SK-N-SH (cell line): ENCODE results near the gene PAGE2B. TPM values are rescaled to one million over a fixed set of nuclear protein-coding genes. Genes with fewer than 3 reads are reported as not detected.
"Not testable (repeated sequence)": the region's sequence is repeated elsewhere in the genome, so short reads cannot be mapped to it uniquely, and the experiment has no call there.

Source experiments
- CTCF ChIA-PET: fragments of 300-600, 350-600 bp; formaldehyde crosslinking; extraction: SDS; loops from one replicate; lab custom pipeline; 2021; lab: Yijun Ruan, JAX
- POLR2A ChIA-PET: fragments of 350-600 bp; sonication (Branson Sonifier 250); formaldehyde crosslinking; extraction: SDS; loops from one replicate; lab custom pipeline; 2020; ENCODE audit warnings: antibody characterized with exemption, inconsistent platforms; lab: Yijun Ruan, JAX
- DNase-seq: peaks from one replicate; pipeline ENCODE4 v3.0.0; 2012
- H2AFZ ChIP-seq: fragments of 200-600 bp; sonication (generic); 2 replicates; pipeline ENCODE4 v1.8.1; 2016; ENCODE audit warnings: antibody characterized with exemption, mild to moderate bottlenecking, low read depth
- H3F3A ChIP-seq: fragments of 200-600 bp; sonication (generic); replicated peaks from 2 replicates; pipeline ENCODE3; 2016; ENCODE audit warnings: antibody characterized with exemption, mild to moderate bottlenecking; ENCODE audit not compliant: insufficient read depth
- H3K27ac ChIP-seq, 2 experiments: fragments of 200-500 bp in 1 of 2; fragments of 200-600 bp in 1 of 2; sonication (Bioruptor generic) in 1 of 2; sonication (generic), shearing (Covaris generic) in 1 of 2; 2 replicates each; pipeline versions ENCODE4 v1.5.1 to v1.6.1; 2014 to 2016; ENCODE audit warnings: low read depth in 2 of 2, inconsistent platforms in 1 of 2, low read length in 1 of 2, mild to moderate bottlenecking in 1 of 2, mixed read lengths in 1 of 2
- H3K27me3 ChIP-seq: fragments of 200-600 bp; sonication (generic), shearing (Covaris generic); 2 replicates; pipeline ENCODE4 v1.6.1; 2016; ENCODE audit warnings: mixed run types; ENCODE audit not compliant: insufficient read depth
- H3K36me3 ChIP-seq, 2 experiments: fragments of 200-500 bp in 1 of 2; fragments of 200-600 bp in 1 of 2; sonication (Bioruptor generic) in 1 of 2; sonication (generic) in 1 of 2; replicated peaks in 1 of 2; 2 replicates each; pipeline versions ENCODE3 to v1.5.1; 2014 to 2016; ENCODE audit warnings: low read length in 1 of 2, mild to moderate bottlenecking in 1 of 2; ENCODE audit not compliant: insufficient read depth in 2 of 2, control insufficient read depth in 1 of 2
- H3K4me1 ChIP-seq, 2 experiments: fragments of 200-500 bp in 1 of 2; fragments of 200-600 bp in 1 of 2; sonication (Bioruptor generic) in 1 of 2; sonication (generic), shearing (Covaris generic) in 1 of 2; 2 replicates each; pipeline versions ENCODE4 v1.5.1 to v1.6.1; 2014 to 2016; ENCODE audit warnings: low read depth in 1 of 2, low read length in 1 of 2, mixed run types in 1 of 2; ENCODE audit not compliant: insufficient read depth in 2 of 2, control insufficient read depth in 1 of 2
- H3K4me2 ChIP-seq: fragments of 200-600 bp; sonication (generic), shearing (Covaris generic); 2 replicates; pipeline ENCODE4 v1.6.1; 2017; ENCODE audit warnings: mixed run types
- H3K4me3 ChIP-seq, 2 experiments: fragments of 200-500 bp in 1 of 2; fragments of 200-600 bp in 1 of 2; sonication (Bioruptor generic) in 1 of 2; sonication (generic), shearing (Covaris generic) in 1 of 2; 2 replicates each; pipeline versions ENCODE4 v1.5.1 to v1.8.1; 2014 to 2016; ENCODE audit warnings: low read depth in 2 of 2, inconsistent platforms in 1 of 2, low read length in 1 of 2, mild to moderate bottlenecking in 1 of 2, mixed read lengths in 1 of 2, moderate library complexity in 1 of 2
- H3K79me2 ChIP-seq: fragments of 200-600 bp; sonication (generic); 2 replicates; pipeline ENCODE4 v1.8.1; 2017; ENCODE audit warnings: mild to moderate bottlenecking; ENCODE audit not compliant: insufficient read depth
- H3K9ac ChIP-seq: fragments of 200-600 bp; sonication (generic); 2 replicates; pipeline ENCODE4 v1.6.1; 2017; ENCODE audit warnings: mixed run types
- H3K9me2 ChIP-seq: fragments of 200-600 bp; sonication (generic); 2 replicates; pipeline ENCODE4 v1.6.1; 2017; ENCODE audit warnings: mixed run types
- H3K9me3 ChIP-seq: fragments of 200-600 bp; sonication (generic); 2 replicates; pipeline ENCODE4 v1.6.1; 2017; ENCODE audit warnings: mixed run types, mild to moderate bottlenecking, moderate library complexity
- H4K20me1 ChIP-seq: fragments of 200-600 bp; sonication (generic); 2 replicates; pipeline ENCODE4 v1.6.1; 2017; ENCODE audit warnings: mild to moderate bottlenecking, mixed run types; ENCODE audit not compliant: insufficient read depth
- CHD2 ChIP-seq: fragments of 150-350 bp; IDR thresholded peaks from 2 replicates; pipeline ENCODE4 v1.6.1; 2018; ENCODE audit warnings: low read length; ENCODE audit not compliant: partially characterized antibody
- EP300 ChIP-seq, 2 experiments: IDR thresholded peaks; 2 replicates each; pipeline versions ENCODE4 v1.4.0 to v1.6.1; 2012; ENCODE audit warnings: borderline replicate concordance in 1 of 2, low read depth in 1 of 2, low read length in 1 of 2
- FOSL2 ChIP-seq: IDR thresholded peaks from 2 replicates; pipeline ENCODE4 v1.4.0; 2012; ENCODE audit warnings: low read depth, mild to moderate bottlenecking, moderate library complexity, borderline replicate concordance
- FOXJ3 ChIP-seq: sonication (generic); formaldehyde crosslinking; IDR thresholded peaks from 2 replicates; pipeline ENCODE4 v1.5.1; 2020; ENCODE audit warnings: mild to moderate bottlenecking, missing genetic modification reagents
- FOXM1 ChIP-seq: IDR thresholded peaks from 2 replicates; pipeline ENCODE4 v1.4.0; 2012; ENCODE audit warnings: low read depth, mild to moderate bottlenecking
- IRF3 ChIP-seq: fragments of 150-350 bp; IDR thresholded peaks from 2 replicates; pipeline ENCODE4 v1.6.1; 2016; ENCODE audit warnings: mild to moderate bottlenecking, low read depth, low read length
- MXI1 ChIP-seq: IDR thresholded peaks from 2 replicates; pipeline ENCODE4 v1.6.1; 2012; ENCODE audit warnings: mild to moderate bottlenecking, low read depth, low read length, improper control_type of control experiment
- NRF1 ChIP-seq: IDR thresholded peaks from 2 replicates; pipeline ENCODE4 v1.6.1; 2012; ENCODE audit warnings: low read depth, mild to moderate bottlenecking, low read length
- PBX3 ChIP-seq: IDR thresholded peaks from 2 replicates; pipeline ENCODE4; 2012
- RAD21 ChIP-seq: IDR thresholded peaks from 2 replicates; pipeline ENCODE4 v1.6.1; 2012; ENCODE audit warnings: mild to moderate bottlenecking, low read length
- RCOR1 ChIP-seq: fragments of 150-350 bp; IDR thresholded peaks from 2 replicates; pipeline ENCODE4 v1.6.1; 2017; ENCODE audit warnings: antibody characterized with exemption, low read length
- RFX5 ChIP-seq: IDR thresholded peaks from 2 replicates; pipeline ENCODE4 v1.6.1; 2012; ENCODE audit warnings: mild to moderate bottlenecking, improper control_type of control experiment, low read length
- RXRA ChIP-seq: IDR thresholded peaks from 2 replicates; pipeline ENCODE4 v1.4.0; 2012; ENCODE audit warnings: low read depth, mild to moderate bottlenecking, borderline replicate concordance
- SMC3 ChIP-seq: IDR thresholded peaks from 2 replicates; pipeline ENCODE4 v1.6.1; 2012; ENCODE audit warnings: low read depth, low read length, improper control_type of control experiment
- TCF12 ChIP-seq: IDR thresholded peaks from 2 replicates; pipeline ENCODE4 v1.4.0; 2012
- TEAD4 ChIP-seq: IDR thresholded peaks from 2 replicates; pipeline ENCODE4 v1.4.0; 2012; ENCODE audit warnings: mild to moderate bottlenecking, borderline replicate concordance; ENCODE audit not compliant: insufficient read depth
- USF1 ChIP-seq: IDR thresholded peaks from 2 replicates; pipeline ENCODE4 v1.4.0; 2012; ENCODE audit warnings: low read depth, borderline replicate concordance
- YY1 ChIP-seq: IDR thresholded peaks from 2 replicates; pipeline ENCODE4 v1.4.0; 2012; ENCODE audit warnings: low read depth, mild to moderate bottlenecking
- ZBTB33 ChIP-seq: IDR thresholded peaks from 2 replicates; pipeline ENCODE4 v1.4.0; 2012; ENCODE audit warnings: low read depth, borderline replicate concordance
- WGBS: methylation state at CpG from one replicate; pipeline ENCODE4 v1.1.6; 2017; ENCODE audit warnings: low lambda C conversion rate; 5-methylcytosine and 5-hydroxymethylcytosine counted together
- polyA plus RNA-seq, 3 experiments: library from polyadenylated mRNA; depleted of rRNA; stranded (reverse); fragments of >200 nt; gene quantifications; 2 replicates each; pipeline ENCODE4 v1.2.3, GENCODE V29; 2012

The PAGE2B gene
- polyA plus RNA-seq, 1 of the 3 experiments (the other 2 are of a cell fraction) = 0.31 TPM

GRCh38 chrX:55041514-55041913, 33.3 kb upstream of the PAGE2B start:
- TF ChIP-seq NRF1 (no peak), PBX3 (no peak), TEAD4 (no peak), FOSL2 (no peak), SMC3 (no peak), ZBTB33 (no peak), RXRA (no peak), RAD21 (no peak), MXI1 (no peak), IRF3 (no peak), YY1 (no peak), USF1 (no peak), CHD2 (no peak), EP300 (IDR thresholded peaks at IDR 0.05; ENCODE audit: borderline replicate concordance in 1 of 2, low read depth in 1 of 2, low read length in 1 of 2) (no peak), FOXM1 (no peak), TCF12 (no peak), RFX5 (no peak), FOXJ3 (no peak), RCOR1 (no peak)
- no peak overlapping the region for H3K9ac ChIP-seq
- no peaks in the 10 kb centered on the region for H4K20me1 ChIP-seq
- POLR2A ChIA-PET = no interaction called here
- no peak overlapping the region for H3K27ac ChIP-seq
- 27% methylated on average over 2 of the region's 6 CpGs for WGBS
- H3K4me1 ChIP-seq = no peaks in the 10 kb centered on the region
- H2AFZ ChIP-seq = no peak overlapping the region
- no peaks in the 10 kb centered on the region for H3F3A ChIP-seq
- H3K9me3 ChIP-seq = no peaks in the 10 kb centered on the region
- no peak overlapping the region for H3K4me3 ChIP-seq
- no peak overlapping the region for H3K4me2 ChIP-seq
- no peaks in the 10 kb centered on the region for H3K9me2 ChIP-seq
- no peaks in the 10 kb centered on the region for H3K36me3 ChIP-seq
- H3K27me3 ChIP-seq = 0 out of 2 replicates have a peak, but pooled peaks cover 6% of the 10 kb centered on the region
- DNase-seq = no peak
- no peaks in the 10 kb centered on the region for H3K79me2 ChIP-seq
- CTCF ChIA-PET = interaction anchor here (0.6 kb wide), 1 partner anchor 16 kb away, joined by 3 read pairs; no protein-coding TSS in a partner anchor

GRCh38 chrX:55050599-55050998, 24.2 kb upstream of the PAGE2B start:
- POLR2A ChIA-PET, H3K79me2 ChIP-seq, H3K4me2 ChIP-seq, H3K36me3 ChIP-seq, H3K4me1 ChIP-seq, DNase-seq, CTCF ChIA-PET, H4K20me1 ChIP-seq, H3K9me2 ChIP-seq, H3K4me3 ChIP-seq, H3K27me3 ChIP-seq, H3K9ac ChIP-seq, H3F3A ChIP-seq, H3K9me3 ChIP-seq, H2AFZ ChIP-seq, H3K27ac ChIP-seq: not testable (repeated sequence)
- WGBS = 14% methylated on average over 2 of the region's 2 CpGs
